GM10248 (cell line): Measurements from ENCODE around the gene MAPK8IP3.

Experiments
- CTCF ChIA-PET: fragments of 300-600 bp; sonication (Branson Sonifier 250); formaldehyde crosslinking; extraction: SDS; loops from one replicate; lab custom pipeline; 2021; ENCODE audit warnings: antibody characterized with exemption; lab: Yijun Ruan, JAX
- POLR2A ChIA-PET: fragments of 350-650 bp; sonication (Branson Sonifier 250); formaldehyde crosslinking; extraction: SDS; loops from one replicate; lab custom pipeline; 2020; ENCODE audit warnings: antibody characterized with exemption; lab: Yijun Ruan, JAX
- DNase-seq: peaks from one replicate; pipeline ENCODE4 v3.0.0; 2012; ENCODE audit errors: extremely low spot score
- TF ChIP-seq, protein P1 (sequence below): IDR thresholded peaks from 2 replicates; pipeline ENCODE4 v1.5.1; 2012; ENCODE audit warnings: mild to moderate bottlenecking, low read depth; ENCODE audit errors: extremely low read depth, missing control alignments, control extremely low read depth

MAPK8IP3 gene

DNA sequence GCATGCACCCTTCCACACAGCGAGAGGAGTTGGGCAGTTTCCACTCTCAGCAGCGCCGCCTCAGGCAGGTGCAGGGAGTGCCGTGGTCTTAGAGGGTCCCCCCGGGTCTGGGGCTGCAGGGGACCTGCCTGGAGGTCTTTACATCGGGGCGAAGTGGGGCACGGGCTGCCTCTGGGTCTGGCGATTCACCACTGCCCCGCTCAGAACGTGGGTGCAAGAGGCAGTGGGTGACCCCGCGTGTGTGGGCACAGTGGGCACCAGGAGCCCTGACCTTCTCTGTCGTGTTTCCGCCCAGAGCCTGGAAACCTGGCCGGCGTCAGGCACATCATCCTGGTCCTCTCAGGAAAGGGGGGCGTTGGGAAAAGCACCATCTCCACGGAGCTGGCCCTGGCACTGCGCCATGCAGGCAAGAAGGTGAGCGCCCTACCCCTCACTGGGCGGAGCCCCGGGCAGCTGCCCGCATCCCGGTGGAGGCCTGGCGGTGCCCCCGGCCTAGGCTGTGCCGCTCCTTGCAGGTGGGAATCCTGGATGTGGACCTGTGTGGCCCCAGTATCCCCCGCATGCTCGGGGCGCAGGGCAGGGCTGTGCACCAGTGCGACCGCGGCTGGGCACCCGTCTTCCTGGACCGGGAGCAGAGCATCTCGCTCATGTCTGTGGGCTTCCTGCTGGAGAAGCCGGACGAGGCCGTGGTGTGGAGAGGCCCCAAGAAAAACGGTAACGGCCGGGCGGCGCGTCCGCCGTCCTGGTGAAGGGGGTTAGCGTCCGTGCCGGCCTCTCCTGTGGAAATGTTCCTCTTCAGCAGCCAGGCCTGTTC lies 80.5 kb downstream of the MAPK8IP3 start:
- TF ChIP-seq, protein P1, sequence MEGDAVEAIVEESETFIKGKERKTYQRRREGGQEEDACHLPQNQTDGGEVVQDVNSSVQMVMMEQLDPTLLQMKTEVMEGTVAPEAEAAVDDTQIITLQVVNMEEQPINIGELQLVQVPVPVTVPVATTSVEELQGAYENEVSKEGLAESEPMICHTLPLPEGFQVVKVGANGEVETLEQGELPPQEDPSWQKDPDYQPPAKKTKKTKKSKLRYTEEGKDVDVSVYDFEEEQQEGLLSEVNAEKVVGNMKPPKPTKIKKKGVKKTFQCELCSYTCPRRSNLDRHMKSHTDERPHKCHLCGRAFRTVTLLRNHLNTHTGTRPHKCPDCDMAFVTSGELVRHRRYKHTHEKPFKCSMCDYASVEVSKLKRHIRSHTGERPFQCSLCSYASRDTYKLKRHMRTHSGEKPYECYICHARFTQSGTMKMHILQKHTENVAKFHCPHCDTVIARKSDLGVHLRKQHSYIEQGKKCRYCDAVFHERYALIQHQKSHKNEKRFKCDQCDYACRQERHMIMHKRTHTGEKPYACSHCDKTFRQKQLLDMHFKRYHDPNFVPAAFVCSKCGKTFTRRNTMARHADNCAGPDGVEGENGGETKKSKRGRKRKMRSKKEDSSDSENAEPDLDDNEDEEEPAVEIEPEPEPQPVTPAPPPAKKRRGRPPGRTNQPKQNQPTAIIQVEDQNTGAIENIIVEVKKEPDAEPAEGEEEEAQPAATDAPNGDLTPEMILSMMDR = no peak
- CTCF ChIA-PET = no interaction called here
- POLR2A ChIA-PET = no interaction called here
- DNase-seq = no peak

DNA sequence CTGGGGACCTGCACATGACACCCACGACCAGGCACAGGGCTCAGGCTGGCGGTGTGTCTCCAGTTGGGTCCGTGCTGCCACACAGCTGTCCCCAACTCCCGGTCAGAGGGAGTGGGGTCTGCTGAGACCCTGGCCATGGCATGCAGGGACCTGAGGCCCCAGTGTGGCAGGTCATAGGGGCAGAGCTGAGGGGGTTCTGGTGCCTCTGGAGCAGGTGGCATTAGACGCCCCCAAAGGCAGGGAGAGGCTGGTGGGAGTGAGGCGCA lies 81.0 kb downstream of the MAPK8IP3 start:
- no peak for DNase-seq
- CTCF ChIA-PET = no interaction called here
- POLR2A ChIA-PET = no interaction called here
- TF ChIP-seq, protein P1 = no peak

DNA sequence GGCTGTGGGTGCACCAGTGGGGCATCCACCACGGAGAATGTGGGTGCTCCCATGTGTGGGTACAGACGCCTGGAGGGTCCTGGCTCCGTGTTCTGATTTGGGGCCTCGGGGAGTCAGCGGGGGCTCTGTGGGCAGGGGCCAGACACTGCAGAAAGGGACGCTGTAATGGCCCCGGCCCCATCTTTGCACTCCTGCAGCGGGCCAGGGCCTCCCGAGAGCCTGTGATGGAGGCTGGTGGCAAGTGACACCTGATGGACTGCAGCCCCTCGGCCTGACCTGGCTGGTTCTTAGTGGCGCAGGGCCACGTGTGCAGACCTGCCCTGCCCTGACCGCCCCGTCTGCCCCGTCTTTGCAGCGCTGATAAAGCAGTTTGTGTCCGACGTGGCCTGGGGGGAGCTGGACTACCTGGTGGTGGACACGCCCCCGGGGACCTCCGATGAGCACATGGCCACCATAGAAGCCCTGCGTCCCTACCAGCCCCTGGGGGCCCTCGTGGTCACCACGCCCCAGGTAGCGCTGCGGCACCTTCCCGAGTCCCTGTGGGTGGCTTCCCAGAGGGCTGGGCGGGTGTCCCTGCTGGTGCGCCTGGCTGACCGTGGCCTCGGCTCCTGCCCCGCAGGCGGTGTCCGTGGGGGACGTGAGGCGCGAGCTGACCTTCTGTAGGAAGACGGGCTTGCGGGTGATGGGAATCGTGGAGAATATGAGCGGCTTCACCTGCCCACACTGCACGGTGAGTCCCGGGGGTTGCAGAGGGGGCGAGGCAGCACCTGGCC lies 81.5 kb downstream of the MAPK8IP3 start:
- ChIA-PET CTCF (interaction anchor here (1.1 kb wide), 1 partner anchor 15 kb away, joined by 4 read pairs; the partner anchor contains the start of genes EME2 and MRPS34), POLR2A (no interaction called here)
- TF ChIP-seq, protein P1 = no peak
- DNase-seq = no peak

DNA sequence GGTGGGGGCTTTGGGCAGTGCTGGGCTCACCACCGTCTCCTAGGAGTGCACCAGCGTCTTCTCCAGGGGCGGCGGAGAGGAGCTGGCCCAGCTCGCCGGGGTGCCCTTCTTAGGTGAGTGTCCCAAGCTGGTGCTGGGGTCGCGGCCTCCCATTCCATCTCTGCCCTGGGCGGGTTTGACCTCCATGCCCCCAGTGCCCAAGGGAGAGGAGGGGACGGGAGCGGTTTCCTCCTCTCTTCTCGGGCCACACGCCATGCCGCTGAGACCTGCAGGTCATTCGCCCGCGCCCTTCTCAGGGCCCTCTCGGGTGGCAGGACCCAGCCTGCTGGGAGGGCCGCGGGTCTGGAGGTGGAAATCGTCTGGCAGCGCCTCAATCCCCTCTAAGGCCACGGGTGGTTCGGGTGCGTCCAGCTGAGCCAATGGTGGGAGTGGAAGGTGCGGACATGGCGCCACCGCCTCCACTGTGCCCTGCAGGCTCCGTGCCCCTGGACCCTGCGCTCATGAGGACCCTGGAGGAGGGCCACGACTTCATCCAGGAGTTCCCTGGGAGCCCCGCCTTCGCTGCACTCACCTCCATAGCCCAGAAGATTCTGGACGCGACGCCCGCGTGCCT lies 82.2 kb downstream of the MAPK8IP3 start:
- TF ChIP-seq, protein P1 = no peak
- CTCF ChIA-PET = interaction anchor here (1.1 kb wide), 1 partner anchor 15 kb away, joined by 4 read pairs; the partner anchor contains the start of genes EME2 and MRPS34
- POLR2A ChIA-PET = no interaction called here
- DNase-seq = no peak

DNA sequence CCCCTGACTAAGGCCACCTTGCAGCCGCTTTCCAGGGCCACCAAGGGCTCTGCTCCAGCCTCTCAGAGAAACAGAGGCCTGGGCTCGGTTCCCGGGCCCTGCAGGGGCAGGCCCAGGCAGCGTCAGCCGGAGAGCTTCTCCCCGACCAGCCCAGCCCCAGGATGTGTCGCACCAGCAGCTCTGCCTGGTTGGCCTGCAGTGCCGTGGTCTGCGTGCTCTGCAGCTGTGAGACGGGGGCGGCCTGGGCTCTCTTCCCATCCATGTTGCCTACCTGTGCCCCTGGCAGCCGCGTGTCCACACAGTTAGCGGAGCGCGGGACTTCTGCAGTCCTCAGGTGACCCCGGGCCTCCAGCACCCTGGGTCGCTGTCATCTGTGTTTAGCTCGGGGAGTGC lies 82.7 kb downstream of the MAPK8IP3 start:
- POLR2A ChIA-PET = no interaction called here
- no peak for DNase-seq
- TF ChIP-seq, protein P1 = no peak
- CTCF ChIA-PET = interaction anchor here (1.1 kb wide), 1 partner anchor 16 kb away, joined by 4 read pairs; the partner anchor contains the start of genes EME2 and MRPS34

DNA sequence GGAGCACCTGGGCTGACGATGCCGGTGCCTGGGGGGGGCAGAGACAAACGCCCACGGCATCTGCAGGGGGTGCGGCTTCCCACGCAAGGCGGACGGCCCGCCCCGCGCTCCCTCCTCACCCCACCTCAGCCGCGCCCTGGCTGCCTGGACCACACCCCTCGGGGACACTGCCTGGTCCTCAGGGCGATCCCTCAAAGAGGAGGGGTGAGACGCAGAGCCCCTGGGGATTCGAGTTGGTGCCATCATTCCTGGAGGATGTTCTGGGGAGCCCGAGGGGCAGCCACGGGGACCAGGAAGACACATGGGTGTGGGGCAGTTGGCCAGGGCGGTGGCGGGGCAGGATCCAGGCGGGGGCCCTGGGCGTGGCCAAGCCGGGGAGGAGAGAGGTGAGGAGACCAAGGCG lies 83.6 kb downstream of the MAPK8IP3 start:
- ChIA-PET CTCF (no interaction called here), POLR2A (no interaction called here)
- TF ChIP-seq, protein P1 = no peak
- DNase-seq = no peak
